WERI-Rb-1 (cell line): Measurements from ENCODE around the gene TMEM239.

Source experiments
- DNase-seq: peaks from one replicate; pipeline ENCODE4 v3.0.0-alpha.2; 2020
- H3K27ac ChIP-seq: fragments of 250-450 bp; sonication (Bioruptor Pico); 2 replicates; pipeline ENCODE4 v1.5.1; 2020; ENCODE audit warnings: mild to moderate bottlenecking, moderate library complexity
- H3K27me3 ChIP-seq: fragments of 250-450 bp; sonication (Bioruptor Pico); 2 replicates; pipeline ENCODE4 v1.5.1; 2021; ENCODE audit warnings: mild to moderate bottlenecking, low read depth, moderate library complexity; ENCODE audit not compliant: insufficient read depth, severe bottlenecking
- H3K36me3 ChIP-seq: fragments of 250-450 bp; sonication (Bioruptor Pico); 2 replicates; pipeline ENCODE4 v1.5.1; 2020; ENCODE audit warnings: mild to moderate bottlenecking, moderate library complexity
- H3K4me3 ChIP-seq: 2 replicates; pipeline ENCODE4 v1.5.1; 2011; ENCODE audit warnings: low read depth, mild to moderate bottlenecking, control low read depth, low read length
- H3K9me3 ChIP-seq: fragments of 250-450 bp; sonication (Bioruptor Pico); 2 replicates; pipeline ENCODE4 v1.5.1; 2021; ENCODE audit warnings: mild to moderate bottlenecking, moderate library complexity; ENCODE audit not compliant: severe bottlenecking
- CTCF ChIP-seq: IDR thresholded peaks from 2 replicates; pipeline ENCODE4 v1.5.1; 2011; ENCODE audit warnings: low read depth, mild to moderate bottlenecking, control low read depth, inconsistent platforms, low read length

Gene TMEM239

GRCh38 chr20:2798095-2798805 is 17.9 kb upstream of the TMEM239 start:
- peaks cover 35% of the 10 kb centered on the region for H3K36me3 ChIP-seq
- H3K27me3 ChIP-seq: no peaks in the 10 kb centered on the region
- TF ChIP-seq CTCF: no peak
- no peak overlapping the region for H3K27ac ChIP-seq
- DNase-seq: no peak
- no peak overlapping the region for H3K4me3 ChIP-seq
- no peaks in the 10 kb centered on the region for H3K9me3 ChIP-seq

DNA sequence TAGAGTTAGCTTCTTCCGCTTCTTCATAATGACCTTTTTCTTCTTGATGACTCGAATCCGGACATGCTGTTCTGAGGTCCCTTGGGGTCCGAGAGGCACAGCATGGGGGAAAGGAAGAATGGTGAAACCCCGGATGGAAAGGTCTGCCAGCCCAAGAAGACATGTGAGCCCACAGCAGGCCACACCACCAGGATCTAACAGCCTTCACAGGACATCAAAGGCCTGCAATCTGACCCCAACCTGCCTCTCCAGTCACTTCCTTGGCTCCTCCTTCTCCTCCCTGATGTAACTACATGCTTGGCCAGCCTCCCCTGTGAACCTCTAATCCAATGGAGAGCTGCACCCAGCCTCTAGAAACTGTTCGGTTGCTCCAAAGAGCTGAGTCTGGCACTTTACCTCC is 17.4 kb upstream of the TMEM239 start:
- no peak overlapping the region for H3K4me3 ChIP-seq
- H3K27me3 ChIP-seq: no peaks in the 10 kb centered on the region
- peaks cover 35% of the 10 kb centered on the region for H3K36me3 ChIP-seq
- H3K9me3 ChIP-seq: no peaks in the 10 kb centered on the region
- DNase-seq: no peak
- H3K27ac ChIP-seq: no peak overlapping the region
- TF ChIP-seq CTCF: no peak

DNA sequence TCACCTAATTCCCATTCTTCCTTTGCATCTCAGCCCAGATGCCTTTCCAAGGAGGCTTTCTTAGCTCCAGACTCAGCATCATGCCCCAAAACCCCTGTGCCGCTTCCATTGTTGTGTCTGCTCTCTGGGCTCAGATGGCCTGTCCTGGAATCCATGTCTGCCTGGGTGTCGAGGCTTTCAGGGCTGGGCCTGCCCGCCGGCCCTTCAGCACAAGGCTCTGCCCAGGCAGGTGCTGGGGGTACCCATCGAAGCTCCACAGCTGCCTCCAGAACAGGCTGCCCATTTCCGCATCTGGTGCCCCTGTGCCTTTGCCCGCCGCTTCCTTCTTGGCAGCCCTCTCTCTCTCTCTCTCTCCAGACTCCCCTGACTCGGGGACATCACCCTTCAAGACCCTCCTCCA is 16.9 kb upstream of the TMEM239 start:
- DNase-seq: no peak
- no peak overlapping the region; the same call in 1 of the 2 replicates for H3K4me3 ChIP-seq
- peaks cover 35% of the 10 kb centered on the region for H3K36me3 ChIP-seq
- no peak overlapping the region for H3K27ac ChIP-seq
- H3K27me3 ChIP-seq: no peaks in the 10 kb centered on the region
- no peaks in the 10 kb centered on the region for H3K9me3 ChIP-seq
- TF ChIP-seq CTCF: no peak

DNA sequence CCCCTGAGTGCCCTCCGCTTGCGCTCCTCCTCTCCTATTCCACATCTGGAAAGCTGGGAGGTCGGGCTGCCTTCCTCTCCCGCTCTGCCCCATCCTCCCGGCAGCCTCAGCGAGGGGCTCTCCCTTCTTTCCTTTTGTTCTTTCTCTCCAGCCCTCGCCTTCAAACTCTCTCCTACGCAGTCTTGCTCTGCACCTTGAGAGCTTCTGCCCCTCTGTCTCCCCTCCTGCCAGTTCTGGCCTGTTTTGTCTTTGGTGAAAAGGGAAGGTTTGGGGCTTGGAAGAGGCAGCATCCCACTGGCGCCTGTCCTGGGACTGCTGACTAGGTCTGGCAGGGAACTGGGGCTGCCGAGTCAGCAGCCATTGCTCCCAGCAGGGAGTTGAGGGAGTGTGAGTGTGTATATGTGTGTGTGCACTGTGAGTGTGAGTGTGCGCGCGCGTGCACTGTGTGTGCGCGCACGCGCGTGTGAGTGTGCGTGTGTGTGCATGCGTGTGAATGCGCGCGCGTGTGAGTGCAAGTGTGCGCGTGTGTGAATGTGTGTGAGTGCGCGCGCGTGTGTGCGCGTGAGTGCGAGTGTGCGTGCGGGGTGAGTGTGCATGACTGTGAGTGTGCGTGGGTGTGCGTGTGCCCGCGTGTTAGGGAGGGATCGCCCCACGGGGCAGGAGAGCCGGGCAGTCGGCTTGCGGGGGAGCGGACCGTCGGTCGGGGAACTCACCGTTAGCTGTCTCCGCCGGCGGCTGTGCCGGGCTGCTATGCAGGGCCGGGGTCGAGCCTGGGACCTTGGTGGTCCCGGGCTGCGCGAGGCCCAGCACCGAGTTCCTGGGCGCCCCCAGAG is 16.3 kb upstream of the TMEM239 start:
- peak overlapping the region; percentile 59 for H3K4me3 ChIP-seq
- H3K27ac ChIP-seq: peak overlapping the region; percentile 67
- no peaks in the 10 kb centered on the region for H3K9me3 ChIP-seq
- TF ChIP-seq CTCF: no peak
- peaks cover 35% of the 10 kb centered on the region for H3K36me3 ChIP-seq
- peak; percentile 28 for DNase-seq
- no peaks in the 10 kb centered on the region for H3K27me3 ChIP-seq

DNA sequence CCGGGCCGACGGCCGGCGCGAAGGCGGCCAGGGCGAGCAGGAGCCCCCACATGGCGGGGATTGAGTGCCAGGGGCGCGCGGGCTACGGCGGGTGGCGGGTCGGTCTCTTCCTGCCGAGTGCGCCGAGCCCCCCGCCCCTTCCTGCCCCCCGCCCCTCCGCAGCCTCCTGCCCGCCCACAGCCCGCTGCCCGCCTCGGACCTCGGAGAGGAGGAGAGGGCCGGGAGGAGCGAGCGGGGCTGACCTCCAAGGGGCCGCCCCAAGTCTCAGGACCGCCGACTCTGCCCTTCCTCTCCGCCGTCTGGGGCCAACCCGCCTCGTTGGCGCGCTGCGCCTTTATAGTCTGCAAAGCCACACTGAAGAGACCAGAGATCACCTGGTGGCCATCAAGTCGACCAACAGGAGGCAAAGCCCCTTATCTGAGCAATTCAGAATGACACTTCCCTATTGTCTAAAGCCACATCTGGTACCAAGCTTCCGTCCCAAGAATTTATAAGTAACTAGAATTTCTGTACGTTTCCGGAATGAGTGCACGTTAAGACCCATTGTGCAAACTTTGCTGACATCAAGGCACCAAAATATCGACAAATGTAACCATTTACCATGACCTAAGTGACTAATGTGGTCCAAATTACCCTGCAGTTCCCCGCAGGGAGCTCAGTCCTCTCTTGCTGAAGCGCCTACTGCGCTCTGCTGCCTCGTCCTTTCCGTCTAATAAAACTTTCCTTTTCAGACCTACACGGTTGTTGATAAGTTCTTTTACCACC is 15.5 kb upstream of the TMEM239 start, which contains the start of gene CPXM1:
Gene CPXM1 (minus strand): TSS at position 107 of the 765 bp plus-strand sequence. CDS start 55 bp downstream, at position 52.
- H3K36me3 ChIP-seq: peaks cover 31% of the 10 kb centered on the region
- H3K27me3 ChIP-seq: no peaks in the 10 kb centered on the region
- H3K4me3 ChIP-seq: peak within 1 kb of the TSS; percentile 59
- peak within 1 kb of the TSS; percentile 67 for H3K27ac ChIP-seq
- DNase-seq: peak; percentile 81
- H3K9me3 ChIP-seq: no peaks in the 10 kb centered on the region
- TF ChIP-seq CTCF: peak; percentile 37
